Measurements from ENCODE around the gene ITPK1.

The ITPK1 gene

DNA sequence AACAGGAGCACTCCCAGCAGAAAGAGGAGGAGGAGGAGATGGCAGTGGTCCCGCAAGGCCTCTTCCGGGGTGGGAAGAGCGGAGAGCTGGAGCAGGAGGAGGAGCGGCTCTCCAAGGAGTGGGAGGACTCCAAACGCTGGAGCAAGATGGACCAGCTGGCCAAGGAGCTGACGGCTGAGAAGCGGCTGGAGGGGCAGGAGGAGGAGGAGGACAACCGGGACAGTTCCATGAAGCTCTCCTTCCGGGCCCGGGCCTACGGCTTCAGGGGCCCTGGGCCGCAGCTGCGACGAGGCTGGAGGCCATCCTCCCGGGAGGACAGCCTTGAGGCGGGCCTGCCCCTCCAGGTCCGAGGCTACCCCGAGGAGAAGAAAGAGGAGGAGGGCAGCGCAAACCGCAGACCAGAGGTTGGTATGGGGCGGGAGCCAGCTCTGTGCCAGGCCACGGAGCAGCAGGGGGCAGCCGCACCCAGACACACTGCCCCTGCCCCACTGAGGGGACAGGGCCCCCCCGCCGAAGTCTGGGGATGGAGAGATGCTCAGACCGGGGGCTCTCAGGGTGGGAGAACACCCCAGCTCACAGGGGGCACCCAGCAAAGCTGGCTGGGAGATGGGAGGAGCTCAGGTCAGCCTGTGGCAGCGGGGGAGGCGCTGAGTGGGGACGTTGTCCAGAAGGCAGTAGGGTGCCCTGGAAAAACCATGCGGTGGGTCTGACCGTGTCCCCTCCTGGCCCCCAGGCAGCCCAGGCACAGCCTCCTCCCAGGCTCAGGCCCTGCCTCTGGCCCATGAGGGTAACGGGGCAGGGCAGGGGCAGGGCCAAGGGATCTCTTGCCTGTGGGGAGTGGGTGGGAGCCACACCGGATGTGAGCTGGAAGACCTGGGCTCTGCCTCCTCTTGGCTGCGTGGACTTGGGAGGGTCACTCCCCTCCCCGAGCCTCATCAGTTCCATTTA, 183.0 kb downstream of the ITPK1 start:
- no peak overlapping the region for H3K27ac ChIP-seq (ENCODE audit: low read length)
- no peak overlapping the region for H3K4me3 ChIP-seq (ENCODE audit: low read depth in 1 of 2, low read length in 2 of 2)
- no peaks in the 10 kb centered on the region for H3K4me1 ChIP-seq (ENCODE audit: control insufficient read depth in 1 of 2, insufficient read depth in 2 of 2, low read length in 2 of 2)
- peaks cover 5 to 25% of the 10 kb centered on the region in 2 donors for H3K36me3 ChIP-seq (ENCODE audit: control insufficient read depth in 1 of 2, insufficient read depth in 2 of 2, low read length in 2 of 2)
- no peaks in the 10 kb centered on the region for H3K9me3 ChIP-seq (ENCODE audit: control insufficient read depth in 1 of 2, low read length in 2 of 2)
- H3K27me3 ChIP-seq (ENCODE audit: low read depth, low read length) = no peaks in the 10 kb centered on the region

DNA sequence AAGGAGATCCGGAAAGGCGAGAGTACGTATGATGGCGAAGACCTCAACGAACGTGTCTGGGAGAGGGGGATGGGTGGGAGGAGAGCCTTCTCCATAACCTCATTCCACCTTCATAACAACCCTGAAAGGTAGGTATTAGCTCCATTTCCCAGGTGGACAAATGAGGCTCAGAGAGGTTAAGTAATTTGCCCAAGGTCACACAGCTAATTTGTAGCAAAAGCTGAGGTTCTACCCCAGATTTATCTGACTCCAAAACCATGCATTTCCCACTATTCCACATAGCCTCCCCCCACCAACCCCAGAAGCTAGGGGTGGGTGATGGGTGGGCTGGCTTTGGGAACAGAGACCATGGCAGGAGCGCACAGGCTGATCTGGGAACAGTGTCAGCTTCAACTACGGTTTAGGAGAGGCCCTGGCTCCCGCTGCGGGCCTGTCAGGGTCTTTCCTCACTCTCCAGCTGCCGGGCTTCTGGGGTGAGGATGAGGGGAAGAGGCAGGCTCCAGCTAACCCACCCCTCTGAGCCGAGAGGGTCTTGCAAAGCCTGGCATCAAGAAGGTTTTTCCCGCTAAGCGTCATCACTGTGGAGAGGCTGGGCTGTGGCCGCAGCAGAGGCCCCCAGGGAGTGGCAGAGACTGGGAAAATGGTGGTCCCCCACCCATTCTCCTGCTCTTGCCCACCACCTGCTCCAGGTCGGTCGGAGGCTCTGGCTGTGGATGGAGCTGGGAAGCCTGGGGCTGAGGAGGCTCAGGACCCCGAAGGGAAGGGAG, 183.9 kb downstream of the ITPK1 start:
- Histone ChIP-seq H3K9me3 (ENCODE audit: control insufficient read depth in 1 of 2, low read length in 2 of 2) (no peaks in the 10 kb centered on the region), H3K4me1 (ENCODE audit: control insufficient read depth in 1 of 2, insufficient read depth in 2 of 2, low read length in 2 of 2) (no peaks in the 10 kb centered on the region), H3K27me3 (ENCODE audit: low read depth, low read length) (no peaks in the 10 kb centered on the region), H3K27ac (ENCODE audit: low read length) (no peak overlapping the region), H3K36me3 (ENCODE audit: control insufficient read depth in 1 of 2, insufficient read depth in 2 of 2, low read length in 2 of 2) (peaks cover 5 to 16% of the 10 kb centered on the region in 2 donors), H3K4me3 (ENCODE audit: low read depth in 1 of 2, low read length in 2 of 2) (no peak overlapping the region)

DNA sequence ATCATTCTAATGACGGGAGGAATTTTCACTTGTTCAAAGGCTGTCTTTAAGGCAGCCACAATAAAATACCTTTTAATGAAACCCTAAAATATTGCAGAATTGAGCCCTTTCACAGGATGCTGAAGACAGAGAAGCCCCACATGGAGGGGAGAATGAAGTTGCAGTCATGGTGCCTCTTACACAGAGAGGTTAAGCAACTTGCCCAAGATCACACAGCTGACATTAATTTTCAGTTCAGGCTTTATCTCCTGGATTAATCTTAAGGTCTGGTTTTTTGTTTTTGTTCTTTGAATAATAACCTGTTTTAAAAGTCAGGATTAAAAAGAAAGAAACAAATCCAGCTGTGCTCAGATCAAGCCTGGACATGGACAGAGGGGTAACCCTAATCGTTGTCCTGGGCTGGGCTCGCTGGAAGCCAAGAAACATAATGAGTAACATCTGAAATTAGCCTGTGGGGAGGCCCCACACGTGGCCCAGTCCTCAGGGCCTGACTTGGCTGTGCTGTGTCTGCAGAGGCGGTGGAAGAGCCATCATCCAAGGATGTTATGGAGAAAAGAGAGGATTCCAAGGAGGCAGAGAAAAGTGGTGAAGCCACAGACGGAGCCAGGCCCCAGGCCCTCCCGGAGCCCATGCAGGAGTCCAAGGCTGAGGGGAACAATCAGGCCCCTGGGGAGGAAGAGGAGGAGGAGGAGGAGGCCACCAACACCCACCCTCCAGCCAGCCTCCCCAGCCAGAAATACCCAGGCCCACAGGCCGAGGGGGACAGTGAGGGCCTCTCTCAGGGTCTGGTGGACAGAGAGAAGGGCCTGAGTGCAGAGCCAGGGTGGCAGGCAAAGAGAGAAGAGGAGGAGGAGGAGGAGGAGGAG, 184.8 kb downstream of the ITPK1 start:
- no peaks in the 10 kb centered on the region for H3K9me3 ChIP-seq (ENCODE audit: control insufficient read depth in 1 of 2, low read length in 2 of 2)
- H3K4me3 ChIP-seq (ENCODE audit: low read depth in 1 of 2, low read length in 2 of 2) = no peak overlapping the region
- peaks cover 0 to 9% of the 10 kb centered on the region in 2 donors for H3K36me3 ChIP-seq (ENCODE audit: control insufficient read depth in 1 of 2, insufficient read depth in 2 of 2, low read length in 2 of 2)
- H3K27me3 ChIP-seq (ENCODE audit: low read depth, low read length) = no peaks in the 10 kb centered on the region
- no peak overlapping the region for H3K27ac ChIP-seq (ENCODE audit: low read length)
- no peaks in the 10 kb centered on the region for H3K4me1 ChIP-seq (ENCODE audit: control insufficient read depth in 1 of 2, insufficient read depth in 2 of 2, low read length in 2 of 2)

DNA sequence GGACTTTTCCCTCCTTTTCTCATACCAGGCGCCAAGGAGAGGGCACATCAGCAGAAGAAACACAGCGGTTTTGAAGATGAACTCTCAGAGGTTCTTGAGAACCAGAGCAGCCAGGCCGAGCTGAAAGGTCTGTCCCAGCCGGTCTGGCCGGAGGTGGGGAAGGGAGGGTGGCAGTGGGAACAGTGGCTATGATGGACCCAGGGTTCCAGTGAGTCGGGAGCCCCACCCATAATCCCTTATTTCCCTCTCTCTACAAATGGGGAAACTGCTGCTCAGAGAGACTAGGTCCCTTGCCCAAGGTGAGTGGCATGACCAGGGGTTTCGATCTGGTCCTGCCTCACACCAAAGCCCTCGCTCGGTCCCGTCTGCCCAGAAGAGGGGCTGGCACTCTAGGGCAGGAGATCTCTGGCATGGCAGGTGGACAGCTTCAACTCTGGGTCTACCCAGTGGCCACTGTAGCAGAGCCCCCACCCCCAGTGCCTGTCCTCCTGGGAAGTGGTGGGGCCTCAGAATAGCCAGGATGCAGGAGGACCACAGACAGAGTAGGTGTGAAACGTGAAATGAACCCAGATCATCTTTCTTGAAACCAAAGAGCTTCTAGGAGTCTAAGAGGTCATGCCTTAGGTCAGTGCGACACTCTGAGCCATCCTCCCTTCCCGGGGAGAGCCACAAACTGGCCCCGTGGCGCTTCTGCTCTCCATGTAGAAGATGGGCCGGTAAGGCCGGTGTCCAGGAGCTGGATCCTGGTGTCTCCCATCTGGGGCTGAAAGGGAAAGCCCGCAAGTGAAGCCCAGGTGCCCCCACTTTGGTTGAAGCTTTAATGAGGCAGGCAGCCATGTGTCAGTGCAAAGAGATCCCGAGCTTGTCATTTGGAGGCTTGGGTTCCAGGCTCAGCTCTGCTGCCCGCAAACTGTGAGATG, 185.8 kb downstream of the ITPK1 start:
- Histone ChIP-seq H3K27me3 (ENCODE audit: low read depth, low read length) (no peaks in the 10 kb centered on the region), H3K4me1 (ENCODE audit: control insufficient read depth in 1 of 2, insufficient read depth in 2 of 2, low read length in 2 of 2) (no peaks in the 10 kb centered on the region), H3K36me3 (ENCODE audit: control insufficient read depth in 1 of 2, insufficient read depth in 2 of 2, low read length in 2 of 2) (no peaks in the 10 kb centered on the region), H3K9me3 (ENCODE audit: control insufficient read depth in 1 of 2, low read length in 2 of 2) (no peaks in the 10 kb centered on the region), H3K4me3 (ENCODE audit: low read depth in 1 of 2, low read length in 2 of 2) (no peak overlapping the region), H3K27ac (ENCODE audit: low read length) (no peak overlapping the region)

DNA sequence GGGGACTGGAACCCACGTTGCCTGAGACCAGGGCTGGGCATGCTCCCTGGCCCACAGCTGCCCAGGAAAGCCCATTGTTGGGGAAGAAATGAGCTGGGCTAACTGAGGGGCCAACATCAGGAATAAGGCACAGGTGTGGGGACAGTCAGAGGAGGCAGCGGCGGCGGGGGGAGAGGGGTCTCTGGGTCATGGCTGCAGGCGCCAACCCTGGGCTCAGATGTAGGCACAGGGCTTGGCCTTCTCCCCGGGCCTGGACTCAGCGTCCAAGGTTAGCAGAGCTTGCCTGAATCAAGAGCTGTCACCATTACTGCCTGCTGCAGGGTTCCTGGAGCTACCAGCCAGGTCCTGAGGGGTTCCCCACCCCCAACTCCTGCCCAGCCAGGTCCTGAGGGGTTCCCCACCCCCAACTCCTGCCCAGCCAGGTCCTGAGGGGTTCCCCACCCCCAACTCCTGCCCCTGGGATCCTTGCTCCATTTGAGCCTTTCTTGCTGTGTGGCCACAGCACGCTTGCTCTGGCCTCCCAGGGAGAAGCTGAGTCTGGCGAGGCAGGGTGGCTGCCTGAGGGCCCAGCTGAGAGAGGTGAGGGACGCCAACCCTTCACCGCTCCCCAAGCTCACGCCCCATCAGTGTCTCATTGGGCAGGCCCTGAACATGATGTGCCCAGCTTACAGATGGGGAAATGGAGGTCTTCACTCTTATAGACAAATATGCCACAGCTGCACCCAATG, 186.6 kb downstream of the ITPK1 start:
- Histone ChIP-seq H3K4me3 (ENCODE audit: low read depth in 1 of 2, low read length in 2 of 2) (no peak overlapping the region), H3K36me3 (ENCODE audit: control insufficient read depth in 1 of 2, insufficient read depth in 2 of 2, low read length in 2 of 2) (no peaks in the 10 kb centered on the region), H3K27me3 (ENCODE audit: low read depth, low read length) (no peaks in the 10 kb centered on the region), H3K4me1 (ENCODE audit: control insufficient read depth in 1 of 2, insufficient read depth in 2 of 2, low read length in 2 of 2) (no peaks in the 10 kb centered on the region), H3K27ac (ENCODE audit: low read length) (no peak overlapping the region), H3K9me3 (ENCODE audit: control insufficient read depth in 1 of 2, low read length in 2 of 2) (no peaks in the 10 kb centered on the region)

DNA sequence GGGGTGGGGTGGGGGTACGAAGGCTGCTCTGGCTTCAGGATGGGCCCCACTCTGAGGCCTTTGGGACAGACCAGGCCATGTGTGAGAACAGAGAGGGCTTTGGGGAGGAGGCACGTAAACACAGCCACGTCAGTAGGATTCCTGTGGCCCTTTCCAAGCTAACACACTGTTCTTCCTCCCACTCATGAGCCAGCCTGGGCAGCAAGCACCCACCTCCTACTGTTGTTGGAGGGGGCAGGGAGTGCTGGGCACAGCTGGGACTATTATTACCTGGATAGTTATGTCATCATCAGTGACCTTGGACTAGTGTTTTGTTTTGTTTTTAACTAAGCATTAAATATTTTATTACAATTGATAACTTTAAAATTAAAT, 187.5 kb downstream of the ITPK1 start:
- Histone ChIP-seq H3K9me3 (ENCODE audit: control insufficient read depth in 1 of 2, low read length in 2 of 2) (no peaks in the 10 kb centered on the region), H3K4me3 (ENCODE audit: low read depth in 1 of 2, low read length in 2 of 2) (no peak overlapping the region), H3K4me1 (ENCODE audit: control insufficient read depth in 1 of 2, insufficient read depth in 2 of 2, low read length in 2 of 2) (no peaks in the 10 kb centered on the region), H3K27me3 (ENCODE audit: low read depth, low read length) (no peaks in the 10 kb centered on the region), H3K27ac (ENCODE audit: low read length) (no peak overlapping the region), H3K36me3 (ENCODE audit: control insufficient read depth in 1 of 2, insufficient read depth in 2 of 2, low read length in 2 of 2) (no peaks in the 10 kb centered on the region)

DNA sequence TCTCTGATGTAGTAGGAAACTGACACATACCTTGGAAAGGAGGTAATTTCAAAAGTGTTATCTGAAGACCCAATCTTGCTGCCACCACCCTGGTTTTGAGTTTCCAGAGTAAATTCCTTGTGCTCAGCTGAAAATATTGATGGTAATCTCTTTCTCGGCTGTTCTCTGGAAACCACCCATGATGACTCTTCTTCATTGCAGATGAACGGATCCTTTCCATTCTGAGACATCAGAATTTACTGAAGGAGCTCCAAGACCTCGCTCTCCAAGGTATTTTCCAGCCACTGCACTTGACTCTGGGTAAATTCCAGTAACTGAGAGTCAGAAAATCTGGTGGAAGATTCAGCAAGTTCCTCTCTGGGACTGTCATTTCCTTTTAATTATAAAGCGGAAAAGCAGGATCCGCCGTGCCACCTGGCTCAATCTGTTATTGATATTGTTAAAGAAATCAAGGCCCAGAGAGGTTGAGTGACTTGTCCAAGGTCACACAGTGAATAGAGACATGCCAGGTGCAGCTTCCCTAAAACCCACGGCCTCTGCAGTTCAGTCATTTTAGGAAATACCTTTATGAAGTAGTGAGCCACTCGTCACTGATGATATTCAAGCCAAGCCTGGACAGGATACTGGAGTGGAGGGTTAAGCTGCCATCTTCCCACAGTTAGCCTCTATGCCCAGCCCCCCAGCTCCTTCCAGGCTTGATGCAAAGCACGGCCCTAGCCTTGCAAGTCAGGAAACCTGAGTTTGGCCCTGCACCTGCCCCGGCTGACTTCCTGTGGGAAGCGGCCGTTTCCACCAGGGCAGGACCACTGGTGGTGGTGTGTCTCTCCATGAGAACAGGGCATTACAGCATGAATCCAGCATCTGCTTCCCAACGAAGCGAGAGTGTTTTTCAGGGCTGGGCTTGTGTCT, 188.1 kb downstream of the ITPK1 start:
- H3K4me3 ChIP-seq (ENCODE audit: low read depth in 1 of 2, low read length in 2 of 2) = no peak overlapping the region
- no peaks in the 10 kb centered on the region for H3K36me3 ChIP-seq (ENCODE audit: control insufficient read depth in 1 of 2, insufficient read depth in 2 of 2, low read length in 2 of 2)
- no peak overlapping the region for H3K27ac ChIP-seq (ENCODE audit: low read length)
- no peaks in the 10 kb centered on the region for H3K27me3 ChIP-seq (ENCODE audit: low read depth, low read length)
- H3K9me3 ChIP-seq (ENCODE audit: control insufficient read depth in 1 of 2, low read length in 2 of 2) = no peaks in the 10 kb centered on the region
- H3K4me1 ChIP-seq (ENCODE audit: control insufficient read depth in 1 of 2, insufficient read depth in 2 of 2, low read length in 2 of 2) = peaks cover 0 to 4% of the 10 kb centered on the region in 2 donors

DNA sequence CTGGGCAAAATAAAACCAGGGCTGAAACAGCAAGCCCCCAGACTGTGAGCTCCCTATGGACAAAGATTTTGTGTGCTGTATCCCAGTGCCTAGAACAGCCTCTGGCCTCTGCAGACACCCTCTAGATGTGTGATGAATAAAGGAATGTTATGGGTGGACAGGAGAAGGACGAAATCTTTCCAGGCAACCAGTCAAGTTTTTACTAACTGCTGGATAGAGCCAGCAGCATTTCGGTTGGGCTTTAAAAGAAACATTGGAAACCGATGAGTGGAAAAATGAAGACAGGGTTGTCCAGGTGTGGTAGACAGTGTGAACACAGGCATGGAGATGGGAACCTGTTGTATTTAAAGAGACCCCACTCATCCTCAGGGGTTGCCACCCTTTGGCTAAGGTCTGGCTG, 188.8 kb downstream of the ITPK1 start:
- Histone ChIP-seq H3K27ac (ENCODE audit: low read length) (no peak overlapping the region), H3K27me3 (ENCODE audit: low read depth, low read length) (no peaks in the 10 kb centered on the region), H3K36me3 (ENCODE audit: control insufficient read depth in 1 of 2, insufficient read depth in 2 of 2, low read length in 2 of 2) (no peaks in the 10 kb centered on the region), H3K9me3 (ENCODE audit: control insufficient read depth in 1 of 2, low read length in 2 of 2) (no peaks in the 10 kb centered on the region), H3K4me3 (ENCODE audit: low read depth in 1 of 2, low read length in 2 of 2) (no peak overlapping the region), H3K4me1 (ENCODE audit: control insufficient read depth in 1 of 2, insufficient read depth in 2 of 2, low read length in 2 of 2) (peaks cover 0 to 4% of the 10 kb centered on the region in 2 donors)

DNA sequence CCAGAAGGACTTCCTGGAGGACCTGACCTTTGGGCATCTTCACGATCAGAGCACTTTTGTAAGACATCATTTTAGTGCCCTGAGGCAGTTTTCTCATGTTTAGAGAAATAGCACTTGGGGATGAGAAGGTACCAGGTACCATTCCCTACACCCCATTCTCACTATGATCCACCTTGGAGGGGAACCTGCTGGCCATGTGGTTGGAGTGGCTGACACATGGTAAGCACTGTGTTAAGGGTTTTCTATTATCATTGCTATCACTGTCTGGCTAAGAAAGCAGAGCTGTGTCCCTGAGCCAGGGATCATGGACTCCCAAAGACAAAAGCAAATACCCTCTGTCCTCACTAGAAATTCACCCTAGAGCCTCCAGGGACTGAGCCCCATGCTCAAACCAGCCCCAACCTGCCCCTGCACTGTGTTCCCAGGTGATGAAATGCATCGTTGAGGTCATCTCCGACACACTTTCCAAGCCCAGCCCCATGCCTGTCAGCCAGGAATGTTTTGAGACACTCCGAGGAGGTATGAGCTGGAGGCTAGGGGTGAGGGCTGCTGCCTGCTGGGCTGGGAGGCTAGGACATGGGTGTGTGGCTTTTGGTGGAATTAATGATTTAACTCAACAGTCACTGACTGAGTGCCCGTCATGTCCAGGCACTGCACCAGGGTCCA, 189.4 kb downstream of the ITPK1 start:
- no peaks in the 10 kb centered on the region for H3K9me3 ChIP-seq (ENCODE audit: control insufficient read depth in 1 of 2, low read length in 2 of 2)
- no peaks in the 10 kb centered on the region for H3K36me3 ChIP-seq (ENCODE audit: control insufficient read depth in 1 of 2, insufficient read depth in 2 of 2, low read length in 2 of 2)
- H3K27ac ChIP-seq (ENCODE audit: low read length) = no peak overlapping the region
- H3K4me1 ChIP-seq (ENCODE audit: control insufficient read depth in 1 of 2, insufficient read depth in 2 of 2, low read length in 2 of 2) = peaks cover 0 to 4% of the 10 kb centered on the region in 2 donors
- H3K27me3 ChIP-seq (ENCODE audit: low read depth, low read length) = no peaks in the 10 kb centered on the region
- no peak overlapping the region for H3K4me3 ChIP-seq (ENCODE audit: low read depth in 1 of 2, low read length in 2 of 2)

Measured in muscle layer of duodenum (tissue), 2 donors.